Uterus (tissue), 2 donors: ENCODE results near the gene CACNA1F.

ENCODE experiments used
- POLR2A ChIP-seq, 2 donors: fragments of 450-650 bp; IDR thresholded peaks; one replicate each; pipeline ENCODE4 v1.6.1; 2016; ENCODE audit warnings: antibody characterized with exemption in 2 of 2, mild to moderate bottlenecking in 1 of 2, moderate library complexity in 1 of 2
- TF ChIP-seq, protein P1 (sequence below), 4 experiments: fragments of 200-600 bp in 2 of 4; fragments of 450-650 bp in 2 of 4; sonication (generic) in 2 of 4; IDR thresholded peaks; one replicate each; pipeline ENCODE4 v1.5.1; 2016 to 2019; ENCODE audit warnings: antibody characterized with exemption in 4 of 4, mild to moderate bottlenecking in 2 of 4, moderate library complexity in 1 of 4

DNA sequence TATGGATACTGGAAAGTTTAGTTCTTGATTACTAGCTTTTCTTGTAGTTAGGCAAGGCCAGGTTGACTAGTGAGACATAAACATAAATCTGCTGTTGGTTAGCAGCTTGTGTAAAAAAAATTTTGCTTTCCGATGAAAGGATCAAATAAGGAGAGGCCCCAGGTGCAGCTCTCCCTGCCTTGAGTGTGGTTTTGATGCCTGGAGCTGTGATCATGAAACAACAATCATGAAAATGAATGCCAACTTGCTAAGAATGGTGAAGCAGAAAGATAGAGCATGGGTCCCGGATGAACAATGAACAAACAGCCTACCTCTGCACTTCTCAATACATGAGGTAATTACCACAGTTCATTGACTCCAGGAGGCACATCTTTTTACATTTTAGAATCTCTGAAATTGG is 18.7 kb downstream of the CACNA1F start:
- TF ChIP-seq, protein P1, sequence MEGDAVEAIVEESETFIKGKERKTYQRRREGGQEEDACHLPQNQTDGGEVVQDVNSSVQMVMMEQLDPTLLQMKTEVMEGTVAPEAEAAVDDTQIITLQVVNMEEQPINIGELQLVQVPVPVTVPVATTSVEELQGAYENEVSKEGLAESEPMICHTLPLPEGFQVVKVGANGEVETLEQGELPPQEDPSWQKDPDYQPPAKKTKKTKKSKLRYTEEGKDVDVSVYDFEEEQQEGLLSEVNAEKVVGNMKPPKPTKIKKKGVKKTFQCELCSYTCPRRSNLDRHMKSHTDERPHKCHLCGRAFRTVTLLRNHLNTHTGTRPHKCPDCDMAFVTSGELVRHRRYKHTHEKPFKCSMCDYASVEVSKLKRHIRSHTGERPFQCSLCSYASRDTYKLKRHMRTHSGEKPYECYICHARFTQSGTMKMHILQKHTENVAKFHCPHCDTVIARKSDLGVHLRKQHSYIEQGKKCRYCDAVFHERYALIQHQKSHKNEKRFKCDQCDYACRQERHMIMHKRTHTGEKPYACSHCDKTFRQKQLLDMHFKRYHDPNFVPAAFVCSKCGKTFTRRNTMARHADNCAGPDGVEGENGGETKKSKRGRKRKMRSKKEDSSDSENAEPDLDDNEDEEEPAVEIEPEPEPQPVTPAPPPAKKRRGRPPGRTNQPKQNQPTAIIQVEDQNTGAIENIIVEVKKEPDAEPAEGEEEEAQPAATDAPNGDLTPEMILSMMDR (IDR thresholded peaks at IDR 0.05) = no peak
- TF ChIP-seq POLR2A (IDR thresholded peaks at IDR 0.05) = no peak
